Transverse colon (tissue), 4 donors: ENCODE data around the gene STK40.

Source experiments
- EP300 ChIP-seq: sonication (generic); formaldehyde crosslinking; IDR thresholded peaks from one replicate; pipeline ENCODE4 v1.6.1; 2017; ENCODE audit warnings: antibody characterized with exemption, low read depth
- POLR2A ChIP-seq: fragments of 450-650 bp; IDR thresholded peaks from one replicate; pipeline ENCODE4 v1.6.1; 2016; ENCODE audit warnings: antibody characterized with exemption, mild to moderate bottlenecking, moderate library complexity
- POLR2AphosphoS5 ChIP-seq, 3 donors: sonication (generic); formaldehyde crosslinking; IDR thresholded peaks; one replicate each; pipeline ENCODE4 v1.6.1; 2016; ENCODE audit warnings: antibody characterized with exemption in 3 of 3
- TF ChIP-seq, protein P1 (sequence below), 5 experiments: fragments of 200-600 bp in 3 of 5; fragments of 450-650 bp in 2 of 5; sonication (generic) in 3 of 5; IDR thresholded peaks; 1 replicate in 2 of 5; 2 replicates in 3 of 5; pipeline ENCODE4 v1.5.1; 2016 to 2017; ENCODE audit warnings: antibody characterized with exemption in 5 of 5, inconsistent platforms in 3 of 5, mild to moderate bottlenecking in 2 of 5, moderate library complexity in 1 of 5

DNA sequence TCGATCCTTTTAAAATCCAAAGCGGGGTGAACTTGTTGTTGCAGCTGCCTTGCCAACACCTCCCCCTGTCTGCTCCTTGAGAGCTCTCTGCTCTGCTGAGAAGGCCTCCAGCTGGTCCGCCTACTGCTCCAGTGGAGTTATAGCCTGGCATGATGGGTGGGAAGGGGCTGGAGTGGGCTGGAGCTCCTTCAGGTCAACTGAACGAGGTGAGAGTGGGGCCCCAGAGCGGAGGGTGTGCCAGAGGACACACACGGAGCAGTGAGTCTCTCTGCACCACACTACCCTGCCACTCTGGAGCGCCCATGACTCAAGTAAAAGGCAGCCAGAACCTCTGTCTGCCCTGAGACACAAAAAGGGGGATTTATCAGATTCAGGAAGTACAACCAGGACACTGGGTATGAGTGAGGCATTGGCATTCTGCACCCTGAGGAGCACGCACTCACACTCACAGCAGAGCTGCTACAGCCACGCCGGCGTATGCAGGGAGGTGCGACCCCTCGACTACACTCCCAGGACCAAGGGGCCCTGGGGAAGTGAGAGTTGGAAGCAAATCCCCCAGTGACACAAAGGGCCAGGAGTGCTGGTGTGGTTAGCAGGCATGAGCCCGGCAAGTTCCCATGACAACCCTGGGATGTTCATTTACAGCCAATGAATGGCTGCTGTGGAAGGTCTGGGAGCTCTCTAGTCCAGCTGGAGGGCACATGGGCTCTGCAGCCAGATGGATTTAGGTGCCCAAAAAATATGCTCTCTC is 34.3 kb downstream of the STK40 start:
- TF ChIP-seq EP300: no peak
- TF ChIP-seq, protein P1, sequence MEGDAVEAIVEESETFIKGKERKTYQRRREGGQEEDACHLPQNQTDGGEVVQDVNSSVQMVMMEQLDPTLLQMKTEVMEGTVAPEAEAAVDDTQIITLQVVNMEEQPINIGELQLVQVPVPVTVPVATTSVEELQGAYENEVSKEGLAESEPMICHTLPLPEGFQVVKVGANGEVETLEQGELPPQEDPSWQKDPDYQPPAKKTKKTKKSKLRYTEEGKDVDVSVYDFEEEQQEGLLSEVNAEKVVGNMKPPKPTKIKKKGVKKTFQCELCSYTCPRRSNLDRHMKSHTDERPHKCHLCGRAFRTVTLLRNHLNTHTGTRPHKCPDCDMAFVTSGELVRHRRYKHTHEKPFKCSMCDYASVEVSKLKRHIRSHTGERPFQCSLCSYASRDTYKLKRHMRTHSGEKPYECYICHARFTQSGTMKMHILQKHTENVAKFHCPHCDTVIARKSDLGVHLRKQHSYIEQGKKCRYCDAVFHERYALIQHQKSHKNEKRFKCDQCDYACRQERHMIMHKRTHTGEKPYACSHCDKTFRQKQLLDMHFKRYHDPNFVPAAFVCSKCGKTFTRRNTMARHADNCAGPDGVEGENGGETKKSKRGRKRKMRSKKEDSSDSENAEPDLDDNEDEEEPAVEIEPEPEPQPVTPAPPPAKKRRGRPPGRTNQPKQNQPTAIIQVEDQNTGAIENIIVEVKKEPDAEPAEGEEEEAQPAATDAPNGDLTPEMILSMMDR (IDR thresholded peaks at IDR 0.05): no peak
- no peak for TF ChIP-seq POLR2A
- no peak for TF ChIP-seq POLR2AphosphoS5 (IDR thresholded peaks at IDR 0.05)
